Stimulated activated CD4-positive, alpha-beta T cell treated with anti-CD3 and anti-CD28 coated beads, Interleukin-1b, Interleukin-23, amount 100 ng/mL, for 1 hour (primary cell): ENCODE measurements around the gene KIF9.
"Not testable (repeated sequence)": the region's sequence is repeated elsewhere in the genome, so short reads cannot be mapped to it uniquely, and the experiment has no call there.

Experiments used
- DNase-seq, 2 donors: peaks; one replicate each; pipeline ENCODE4 v3.0.0-alpha.2; 2020; ENCODE audit warnings: low read depth in 2 of 2

The KIF9 gene

GRCh38 chr3:47251689-47252088, 30.9 kb downstream of the KIF9 start:
- DNase-seq, result no peak

- not testable (repeated sequence) for DNase-seq
Measured at GRCh38 chr3:47251085-47251484, 31.5 kb downstream of the KIF9 start.

- DNase-seq, result no peak
Measured at GRCh38 chr3:47250309-47251060, 32.1 kb downstream of the KIF9 start.

GRCh38 chr3:47247131-47248064, 35.2 kb downstream of the KIF9 start:
- no peak for DNase-seq

GRCh38 chr3:47245271-47245670, 37.3 kb downstream of the KIF9 start:
- no peak for DNase-seq

- no peak for DNase-seq
Measured at GRCh38 chr3:47244531-47245100, 38.0 kb downstream of the KIF9 start.

- no peak for DNase-seq
Measured at GRCh38 chr3:47243419-47244147, 39.0 kb downstream of the KIF9 start.

- no peak for DNase-seq
Measured at GRCh38 chr3:47239929-47240328, 42.7 kb downstream of the KIF9 start.

- DNase-seq, result no peak
Measured at GRCh38 chr3:47238017-47238416, 44.6 kb downstream of the KIF9 start.

- DNase-seq, result no peak
Measured at GRCh38 chr3:47228088-47228487, 54.5 kb downstream of the KIF9 start.

GRCh38 chr3:47227678-47228077, 54.9 kb downstream of the KIF9 start:
- DNase-seq, result no peak

GRCh38 chr3:47225310-47225906, 57.2 kb downstream of the KIF9 start:
- no peak for DNase-seq

GRCh38 chr3:47223755-47224154, 58.8 kb downstream of the KIF9 start:
- no peak for DNase-seq

- no peak for DNase-seq
Measured at GRCh38 chr3:47221798-47222197, 60.8 kb downstream of the KIF9 start.

- no peak for DNase-seq
Measured at GRCh38 chr3:47210863-47211405, 71.7 kb downstream of the KIF9 start.

GRCh38 chr3:47206022-47206421, 76.6 kb downstream of the KIF9 start:
- not testable (repeated sequence) for DNase-seq

- no peak for DNase-seq
Measured at GRCh38 chr3:47204875-47205274, 77.7 kb downstream of the KIF9 start.

- no peak for DNase-seq
Measured at GRCh38 chr3:47202542-47202941, 80.1 kb downstream of the KIF9 start.

GRCh38 chr3:47197287-47197686, 85.3 kb downstream of the KIF9 start:
- DNase-seq, result no peak

GRCh38 chr3:47194994-47195393, 87.6 kb downstream of the KIF9 start:
- no peak for DNase-seq
